K562 (cell line): ENCODE measurements around the gene NISCH. TPM values are rescaled to one million over a fixed set of nuclear protein-coding genes. Genes with fewer than 3 reads are reported as not detected.

ENCODE experiments used
- ATAC-seq: fragments of 200-7000 bp; cut with Tn5 transposase; 3 replicates; pipeline ENCODE4 v1.9.1; 2020; ENCODE audit warnings: moderate library complexity
- BruUV-seq: library from RNA; stranded (reverse); fragments of 400-500 nt; replicated peaks from 2 replicates; lab custom pipeline; 2021; lab: Mats Ljungman, UMichigan
- CTCF ChIA-PET: fragments of 300-600 bp; formaldehyde crosslinking; extraction: SDS; loops from one replicate; lab custom pipeline; 2021; ENCODE audit warnings: low intra/inter-chr PET ratio; lab: Yijun Ruan, JAX
- POLR2A ChIA-PET: fragments of 300-600, 350-650 bp; sonication (Branson Sonifier 250); formaldehyde crosslinking; extraction: SDS; loops from one replicate; lab custom pipeline; 2021; ENCODE audit warnings: antibody characterized with exemption, inconsistent platforms; lab: Yijun Ruan, JAX
- DNase-seq, 4 experiments: peaks; one replicate each; pipeline versions ENCODE4 v3.0.0 to v3.0.0-alpha.2; 2011 to 2018; ENCODE audit warnings: low spot score in 3 of 4, mixed read lengths in 3 of 4; ENCODE audit errors: extremely low read depth in 1 of 4
- FAIRE-seq: peaks from 2 replicates; lab custom pipeline; 2011; peaks lifted over from hg19 to GRCh38; lab: Jason Lieb, UNC
- H2AFZ ChIP-seq: 2 replicates; pipeline ENCODE4 v1.6.0; 2011; ENCODE audit warnings: low read depth, low read length, control low read depth, inconsistent platforms
- H3K27ac ChIP-seq: fragments of 200-600 bp; 3 replicates; pipeline ENCODE4 v1.8.0; 2011; ENCODE audit warnings: low read depth, mild to moderate bottlenecking, control low read depth, inconsistent platforms, low read length, moderate library complexity, mixed read lengths; ENCODE audit errors: extremely low read depth
- H3K27me3 ChIP-seq, 2 experiments: fragments of 300-600 bp in 1 of 2; 2 replicates in 1 of 2; 3 replicates in 1 of 2; pipeline versions ENCODE4 v1.6.0 to v1.8.0; 2011; ENCODE audit warnings: inconsistent platforms in 2 of 2, low read length in 2 of 2, mild to moderate bottlenecking in 1 of 2, mixed read lengths in 1 of 2, moderate library complexity in 1 of 2; ENCODE audit not compliant: control insufficient read depth in 2 of 2, insufficient read depth in 2 of 2
- H3K36me3 ChIP-seq: fragments of 300-600 bp; 3 replicates; pipeline ENCODE4 v1.8.0; 2011; ENCODE audit warnings: mild to moderate bottlenecking, low read length, inconsistent platforms; ENCODE audit not compliant: control insufficient read depth, insufficient read depth
- H3K4me1 ChIP-seq, 2 experiments: fragments of 200-600 bp in 1 of 2; replicated peaks in 1 of 2; 2 replicates in 1 of 2; 3 replicates in 1 of 2; pipeline versions ENCODE4 v1.5.1 to v1.8.0; 2011; ENCODE audit warnings: inconsistent platforms in 2 of 2, low read length in 2 of 2, mild to moderate bottlenecking in 1 of 2, mixed read lengths in 1 of 2, moderate library complexity in 1 of 2; ENCODE audit not compliant: control insufficient read depth in 2 of 2, insufficient read depth in 2 of 2
- H3K4me2 ChIP-seq: 2 replicates; pipeline ENCODE4 v1.6.1; 2011; ENCODE audit warnings: low read length, control low read depth, inconsistent platforms, mixed read lengths; ENCODE audit not compliant: insufficient read depth
- H3K4me3 ChIP-seq: fragments of 200-600 bp; sonication (generic), shearing (Covaris generic); 2 replicates; pipeline ENCODE4 v1.5.1; 2016; ENCODE audit warnings: control low read depth, inconsistent platforms
- H3K79me2 ChIP-seq: fragments of 200-600 bp; 3 replicates; pipeline ENCODE4 v1.8.0; 2011; ENCODE audit warnings: low read length, inconsistent platforms; ENCODE audit not compliant: control insufficient read depth, insufficient read depth
- H3K9ac ChIP-seq, 2 experiments: 2 replicates each; pipeline versions ENCODE4 v1.6.0 to v1.6.1; 2011; ENCODE audit warnings: low read depth in 2 of 2, low read length in 2 of 2, control low read depth in 1 of 2, inconsistent platforms in 1 of 2, mild to moderate bottlenecking in 1 of 2, mixed read lengths in 1 of 2; ENCODE audit not compliant: insufficient read depth in 1 of 2
- H3K9me1 ChIP-seq: one replicate; pipeline ENCODE4 v1.6.0; 2011; ENCODE audit warnings: inconsistent platforms, mild to moderate bottlenecking, low read length, moderate library complexity; ENCODE audit not compliant: control insufficient read depth, insufficient read depth
- H3K9me3 ChIP-seq: replicated peaks from 2 replicates; pipeline ENCODE4 v1.5.1; 2011; ENCODE audit warnings: low read depth, low read length, inconsistent platforms; ENCODE audit not compliant: control insufficient read depth, insufficient read depth
- H4K20me1 ChIP-seq: replicated peaks from 2 replicates; pipeline ENCODE4 v1.6.1; 2011; ENCODE audit warnings: low read length, inconsistent platforms, mixed read lengths; ENCODE audit not compliant: control insufficient read depth, insufficient read depth
- BACH1 ChIP-seq: fragments of 200-800 bp; sonication (Bioruptor generic); IDR thresholded peaks from 2 replicates; pipeline ENCODE4 v1.6.1; 2016; ENCODE audit warnings: missing genetic modification characterization, missing compliant biosample characterization
- CEBPZ ChIP-seq: fragments of 150-350 bp; IDR thresholded peaks from 2 replicates; pipeline ENCODE4 v1.6.1; 2014; ENCODE audit warnings: low read depth, mild to moderate bottlenecking, low read length, borderline replicate concordance
- IRF2 ChIP-seq: sonication (generic); formaldehyde crosslinking; IDR thresholded peaks from 2 replicates; pipeline ENCODE4 v1.8.1; 2022; ENCODE audit warnings: mild to moderate bottlenecking, missing genetic modification reagents
- MED1 ChIP-seq: sonication (generic); formaldehyde crosslinking; IDR thresholded peaks from 2 replicates; pipeline ENCODE4 v1.8.1; 2023; ENCODE audit warnings: missing genetic modification reagents, borderline replicate concordance
- PHF20 ChIP-seq: fragments of 450-650 bp; IDR thresholded peaks from 2 replicates; pipeline ENCODE4 v1.6.1; 2018; ENCODE audit not compliant: partially characterized antibody
- SMC3 ChIP-seq: conservative IDR thresholded peaks from 2 replicates; pipeline ENCODE4 v1.6.1; 2011; ENCODE audit warnings: low read depth, low read length, improper control_type of control experiment; ENCODE audit not compliant: insufficient read depth
- TAF1 ChIP-seq: IDR thresholded peaks from 2 replicates; pipeline ENCODE4 v1.6.1; 2011; ENCODE audit warnings: mild to moderate bottlenecking, low read length, moderate library complexity; ENCODE audit not compliant: insufficient read depth, control insufficient read depth, severe bottlenecking; ENCODE audit errors: extremely low read depth
- TARDBP ChIP-seq: fragments of 450-650 bp; IDR thresholded peaks from 2 replicates; pipeline ENCODE4 v1.6.1; 2016
- TCF7 ChIP-seq: sonication (generic); IDR thresholded peaks from 2 replicates; pipeline ENCODE4 v1.6.1; 2016; ENCODE audit warnings: antibody characterized with exemption, borderline replicate concordance
- ZNF143 ChIP-seq: sonication (generic); formaldehyde crosslinking; IDR thresholded peaks from 2 replicates; pipeline ENCODE4 v1.9.0; 2022; ENCODE audit warnings: mild to moderate bottlenecking, missing genetic modification reagents
- ZNF24 ChIP-seq: fragments of 450-650 bp; IDR thresholded peaks from 2 replicates; pipeline ENCODE4 v1.6.1; 2016
- ZNF311 ChIP-seq: fragments of 250-450 bp; sonication (Bioruptor Pico); IDR thresholded peaks from 2 replicates; pipeline ENCODE4 v1.4.0; 2020; ENCODE audit warnings: mild to moderate bottlenecking, moderate library complexity
- ZNF830 ChIP-seq: fragments of 250-450 bp; sonication (Bioruptor Pico); IDR thresholded peaks from 2 replicates; pipeline ENCODE4 v1.5.0; 2021; ENCODE audit warnings: mild to moderate bottlenecking
- WGBS: fragments of 100-300 bp; shearing (Covaris generic); methylation state at CpG from one replicate; pipeline ENCODE4 v1.1.6; 2016; ENCODE audit warnings: low coverage, mixed read lengths; ENCODE audit not compliant: insufficient coverage; ENCODE audit errors: missing lambda C conversion rate; 5-methylcytosine and 5-hydroxymethylcytosine counted together
- in situ Hi-C: fragments of 300-500 bp; cut with MboI; formaldehyde crosslinking; loops from 4 replicates; pipeline ENCODE4 v1.15.0; 2018; ENCODE audit warnings: inconsistent platforms, mixed read lengths
- intact Hi-C: fragments of 100-400 bp; cut with micrococcal nuclease; formaldehyde crosslinking; loops from 2 replicates; pipeline ENCODE4 v1.14.2; 2022
- polyA plus RNA-seq, 8 experiments: library from polyadenylated mRNA; depleted of rRNA in 4 of 8; stranded (reverse) in 5 of 8; unstranded in 3 of 8; fragments of >200 nt; fragmentation: Nextera tagmentation in 2 of 8; fragmentation: Illumina TruSeq in 1 of 8; extraction: Ambion mirVana in 2 of 8; extraction: Trizol in 1 of 8; gene quantifications; 2 replicates each; pipeline versions ENCODE4 v1.2.1 to v1.2.3, GENCODE V29; 2011 to 2014; ENCODE audit warnings: inconsistent platforms in 1 of 8, missing spikeins in 1 of 8
- total RNA-seq, 7 experiments: library from RNA; depleted of rRNA in 6 of 7; stranded (reverse); fragments of >200 nt in 6 of 7; fragmentation: Illumina TruSeq in 2 of 7; extraction: Trizol in 2 of 7; gene quantifications; 2 replicates each; pipeline versions ENCODE4 v1.2.1 to v1.2.3, GENCODE V29; 2011 to 2021; ENCODE audit warnings: low replicate concordance in 1 of 7
- TF ChIP-seq, protein P1 (sequence below): sonication (generic); formaldehyde crosslinking; IDR thresholded peaks from 2 replicates; pipeline ENCODE4 v1.8.1; 2023; ENCODE audit warnings: mild to moderate bottlenecking, missing genetic modification reagents

The NISCH gene
- total and polyA plus RNA-seq, 9 of the 15 experiments (the other 6 are each of a cell fraction or from before 2014, with no cell fraction given), result 0.44 to 43.5 (median 23.4) TPM

DNA sequence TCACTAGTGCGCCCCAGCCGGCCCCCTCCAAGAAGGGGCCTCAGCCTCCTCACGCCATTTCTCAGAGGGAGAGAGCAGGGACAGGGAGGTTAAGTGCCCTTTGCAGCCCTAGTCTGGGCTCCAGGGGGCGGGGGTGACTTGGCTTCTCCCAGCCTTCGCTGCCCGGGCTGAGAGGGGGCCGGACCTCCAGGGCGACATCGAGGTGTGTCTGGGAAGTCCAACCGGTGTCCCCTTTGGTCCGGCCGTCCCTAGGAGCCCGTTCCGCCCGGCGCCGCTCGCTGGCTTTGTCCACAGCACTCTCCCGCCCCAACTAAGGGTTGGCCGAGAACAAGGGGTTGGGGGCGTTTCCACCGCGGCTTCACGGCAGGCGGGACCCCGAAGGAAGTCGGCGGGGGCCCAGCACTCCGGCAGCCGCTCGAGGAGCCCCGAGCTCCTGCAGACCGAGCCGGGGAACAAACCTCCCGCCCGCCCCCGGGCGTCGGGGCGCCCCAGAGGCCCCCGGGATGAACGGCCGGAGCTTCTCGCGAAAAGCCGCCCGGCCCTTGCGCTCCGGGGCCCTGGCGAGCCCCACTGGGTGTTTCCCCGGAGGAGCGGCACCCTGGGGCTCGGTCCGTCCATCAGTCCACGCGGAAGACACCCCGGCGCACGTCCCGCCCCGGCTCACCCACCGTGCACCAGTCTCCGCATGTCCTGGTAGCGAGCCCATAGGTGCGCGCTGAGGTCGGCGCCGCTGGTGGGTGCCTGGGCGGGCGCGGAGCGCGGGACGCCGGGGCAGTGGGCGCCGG, 77.6 kb downstream of the NISCH start (continued):
- no peak for TF ChIP-seq CEBPZ
- no peak for TF ChIP-seq ZNF143
- no peak for TF ChIP-seq ZNF311

DNA sequence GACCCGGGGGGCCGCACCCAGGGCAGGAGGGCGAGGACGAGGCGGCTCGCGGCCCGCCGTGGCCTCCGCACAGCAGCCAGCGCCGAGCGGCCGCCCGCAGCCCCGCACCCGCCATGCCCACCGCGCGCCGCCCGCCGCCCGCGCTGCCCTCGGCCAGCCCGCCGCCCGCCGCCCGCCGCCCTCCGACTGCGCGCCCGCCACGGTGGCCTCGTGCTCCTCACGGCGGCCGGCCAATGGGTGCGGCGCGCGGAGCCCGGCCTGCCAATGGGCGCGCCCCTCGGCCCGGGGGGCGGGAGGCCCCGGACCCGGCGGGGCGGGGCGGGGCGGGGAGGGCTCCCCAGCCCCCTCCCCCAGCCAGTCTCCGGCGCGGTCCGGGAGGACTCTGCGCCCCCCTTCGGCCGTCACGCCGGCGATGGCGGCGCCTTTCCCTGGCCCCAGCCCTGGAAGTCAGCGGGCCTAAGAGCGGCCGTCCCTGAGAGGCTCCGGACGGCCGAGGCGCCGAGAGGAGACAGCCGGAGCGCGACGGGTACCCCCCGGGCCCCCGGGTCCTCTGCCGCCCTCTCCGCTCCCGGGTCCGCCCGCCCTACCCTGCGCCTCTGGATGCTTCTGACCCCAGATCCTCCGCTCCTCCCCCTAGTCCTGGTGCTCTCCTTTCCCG, 78.3 kb downstream of the NISCH start, which contains the start of gene NT5DC2:
NT5DC2 (minus strand) TSS at position 235 of the 658 bp plus-strand sequence; CDS start at position 115, 120 bp downstream.
- peaks cover 87% of the 10 kb centered on the region for H3K79me2 ChIP-seq
- peak within 1 kb of the TSS; percentile 82 to 92 for H3K9ac ChIP-seq
- BruUV-seq, result no TSS peak
- ATAC-seq, result peak; percentile 41
- no peak for FAIRE-seq
- intact Hi-C loops (loop anchor here (2.0 kb wide), 1 partner anchor 51 kb away; no protein-coding TSS in a partner anchor), in situ Hi-C loops (no loop called here)
- H2AFZ ChIP-seq, result peak within 1 kb of the TSS; percentile 83
- peaks cover 17% of the 10 kb centered on the region for H3K9me1 ChIP-seq
- H3K36me3 ChIP-seq, result peaks cover 43% of the 10 kb centered on the region; the same call in 2 of the 3 replicates
- H3K4me2 ChIP-seq, result peak within 1 kb of the TSS; percentile 85
- POLR2A ChIA-PET, result interaction anchor here (0.6 to 1.3 kb wide), 2 partner anchors 14 to 28 kb away, joined by 5 read pairs; no protein-coding TSS in a partner anchor
- peak within 1 kb of the TSS; percentile 82 for H3K27ac ChIP-seq
- peaks cover 24% of the 10 kb centered on the region for H4K20me1 ChIP-seq
- DNase-seq, result peak; percentile 79 to 94 (median 90)
- no peaks in the 10 kb centered on the region for H3K27me3 ChIP-seq
- no CpG with 5 or more reads among the region's 91 CpGs for WGBS
- H3K4me3 ChIP-seq, result peak within 1 kb of the TSS; percentile 75
- no peaks in the 10 kb centered on the region for H3K9me3 ChIP-seq
- peaks cover 32 to 54% of the 10 kb centered on the region in 2 experiments for H3K4me1 ChIP-seq
- CTCF ChIA-PET, result no interaction called here
- TF ChIP-seq MED1 (CRISPR knock-in tag), result no peak
- TF ChIP-seq TCF7, result no peak
- no peak for TF ChIP-seq TARDBP
- no peak for TF ChIP-seq ZNF24
- TF ChIP-seq IRF2, result no peak
- no peak for TF ChIP-seq PHF20
- no peak for TF ChIP-seq BACH1 (tag)
- TF ChIP-seq ZNF830, result no peak
- TF ChIP-seq, protein P1, sequence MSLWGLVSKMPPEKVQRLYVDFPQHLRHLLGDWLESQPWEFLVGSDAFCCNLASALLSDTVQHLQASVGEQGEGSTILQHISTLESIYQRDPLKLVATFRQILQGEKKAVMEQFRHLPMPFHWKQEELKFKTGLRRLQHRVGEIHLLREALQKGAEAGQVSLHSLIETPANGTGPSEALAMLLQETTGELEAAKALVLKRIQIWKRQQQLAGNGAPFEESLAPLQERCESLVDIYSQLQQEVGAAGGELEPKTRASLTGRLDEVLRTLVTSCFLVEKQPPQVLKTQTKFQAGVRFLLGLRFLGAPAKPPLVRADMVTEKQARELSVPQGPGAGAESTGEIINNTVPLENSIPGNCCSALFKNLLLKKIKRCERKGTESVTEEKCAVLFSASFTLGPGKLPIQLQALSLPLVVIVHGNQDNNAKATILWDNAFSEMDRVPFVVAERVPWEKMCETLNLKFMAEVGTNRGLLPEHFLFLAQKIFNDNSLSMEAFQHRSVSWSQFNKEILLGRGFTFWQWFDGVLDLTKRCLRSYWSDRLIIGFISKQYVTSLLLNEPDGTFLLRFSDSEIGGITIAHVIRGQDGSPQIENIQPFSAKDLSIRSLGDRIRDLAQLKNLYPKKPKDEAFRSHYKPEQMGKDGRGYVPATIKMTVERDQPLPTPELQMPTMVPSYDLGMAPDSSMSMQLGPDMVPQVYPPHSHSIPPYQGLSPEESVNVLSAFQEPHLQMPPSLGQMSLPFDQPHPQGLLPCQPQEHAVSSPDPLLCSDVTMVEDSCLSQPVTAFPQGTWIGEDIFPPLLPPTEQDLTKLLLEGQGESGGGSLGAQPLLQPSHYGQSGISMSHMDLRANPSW (CRISPR knock-in tag), result no peak
- TF ChIP-seq TAF1, result peak; percentile 22
- TF ChIP-seq SMC3, result no peak
